Endometrium (tissue), 2 donors: ENCODE measurements around the gene FAM83B.
"Not testable (repeated sequence)": the region's sequence is repeated elsewhere in the genome, so short reads cannot be mapped to it uniquely, and the experiment has no call there.

Experiments
- FAIRE-seq: peaks from 2 replicates; lab custom pipeline; 2012; peaks lifted over from hg19 to GRCh38; lab: Jason Lieb, UNC
- donor health status: control.
- donor health status: control.

FAM83B gene

GRCh38 chr6:54860739-54861138 is 14.2 kb downstream of the FAM83B start:
- no peak for FAIRE-seq

GRCh38 chr6:54861905-54862616 is 15.5 kb downstream of the FAM83B start:
- no peak for FAIRE-seq

- no peak for FAIRE-seq
Measured at GRCh38 chr6:54864272-54864671, 17.7 kb downstream of the FAM83B start.

GRCh38 chr6:54865091-54865631 is 18.6 kb downstream of the FAM83B start:
- no peak for FAIRE-seq

GRCh38 chr6:54868556-54868955 is 22.0 kb downstream of the FAM83B start:
- no peak for FAIRE-seq

GRCh38 chr6:54873599-54873998 is 27.0 kb downstream of the FAM83B start:
- no peak for FAIRE-seq

GRCh38 chr6:54874349-54875048 is 27.9 kb downstream of the FAM83B start:
- no peak for FAIRE-seq

- FAIRE-seq, result no peak
Measured at GRCh38 chr6:54875539-54875938, 29.0 kb downstream of the FAM83B start.

GRCh38 chr6:54876365-54876764 is 29.8 kb downstream of the FAM83B start:
- no peak for FAIRE-seq

GRCh38 chr6:54876871-54877270 is 30.3 kb downstream of the FAM83B start:
- no peak for FAIRE-seq

- no peak for FAIRE-seq
Measured at GRCh38 chr6:54877713-54878317, 31.2 kb downstream of the FAM83B start.

- FAIRE-seq, result no peak
Measured at GRCh38 chr6:54878718-54879117, 32.1 kb downstream of the FAM83B start.

GRCh38 chr6:54879188-54879985 is 32.8 kb downstream of the FAM83B start:
- FAIRE-seq, result no peak

GRCh38 chr6:54881067-54881730 is 34.6 kb downstream of the FAM83B start:
- no peak for FAIRE-seq

GRCh38 chr6:54881891-54882290 is 35.3 kb downstream of the FAM83B start:
- FAIRE-seq, result not testable (repeated sequence)

GRCh38 chr6:54886932-54887584 is 40.5 kb downstream of the FAM83B start:
- FAIRE-seq, result no peak

GRCh38 chr6:54891536-54891935 is 45.0 kb downstream of the FAM83B start:
- no peak for FAIRE-seq

GRCh38 chr6:54892831-54893230 is 46.3 kb downstream of the FAM83B start:
- FAIRE-seq, result no peak

GRCh38 chr6:54893818-54894217 is 47.2 kb downstream of the FAM83B start:
- no peak for FAIRE-seq

- no peak for FAIRE-seq
Measured at GRCh38 chr6:54896302-54896701, 49.7 kb downstream of the FAM83B start.
